HG02610 (cell line): ENCODE results near the gene ESRRA.

ENCODE experiments used
- ATAC-seq: cut with Tn5 transposase; IDR thresholded peaks from one replicate; pipeline ENCODE4 v1.9.1; 2021; ENCODE audit warnings: mild to moderate bottlenecking, moderate library complexity; ENCODE audit not compliant: unreplicated experiment

Gene ESRRA

GRCh38 chr11:64269540-64270220, 35.6 kb upstream of the ESRRA start:
- ATAC-seq, result peak; percentile 74

- ATAC-seq, result no peak
These were observed 30.1 kb upstream of the ESRRA start for GRCh38 chr11:64275031-64275800.

GRCh38 chr11:64275841-64276240, 29.5 kb upstream of the ESRRA start:
- no peak for ATAC-seq

GRCh38 chr11:64276653-64277431, 28.5 kb upstream of the ESRRA start:
- ATAC-seq, result no peak

GRCh38 chr11:64278576-64279190, 26.6 kb upstream of the ESRRA start:
- ATAC-seq, result no peak

GRCh38 chr11:64281957-64282770, 23.2 kb upstream of the ESRRA start:
- ATAC-seq, result no peak

GRCh38 chr11:64283092-64283491, 22.2 kb upstream of the ESRRA start:
- no peak for ATAC-seq

GRCh38 chr11:64284048-64284961, 21.0 kb upstream of the ESRRA start, which contains the start of gene BAD:
Gene BAD, minus strand, starts transcription at chr11:64284665. Its CDS starts 297 bp downstream, at chr11:64284368.
- peak; percentile 79 for ATAC-seq

- ATAC-seq, result peak; percentile 43
These were observed 20.1 kb upstream of the ESRRA start, which contains the start of gene GPR137 for GRCh38 chr11:64284962-64285884. Gene GPR137, plus strand, starts transcription at chr11:64285848. Its CDS starts 677 bp downstream, at chr11:64286525.

GRCh38 chr11:64285885-64286800, 19.2 kb upstream of the ESRRA start:
- ATAC-seq, result no peak

GRCh38 chr11:64286801-64287159, 18.5 kb upstream of the ESRRA start:
- ATAC-seq, result no peak

- ATAC-seq, result no peak
These were observed 17.5 kb upstream of the ESRRA start for GRCh38 chr11:64287676-64288352.

GRCh38 chr11:64288353-64288750, 17.0 kb upstream of the ESRRA start:
- ATAC-seq, result no peak

GRCh38 chr11:64289002-64289564, 16.2 kb upstream of the ESRRA start:
- no peak for ATAC-seq

GRCh38 chr11:64290352-64291261, 14.7 kb upstream of the ESRRA start:
- no peak for ATAC-seq
